Body of pancreas (tissue), 4 donors: ENCODE results near the gene HABP4. TPM values are rescaled to one million over a fixed set of nuclear protein-coding genes. Genes with fewer than 3 reads are reported as not detected.

ENCODE experiments used
- ATAC-seq: fragments of 150-250 bp; one replicate; pipeline ENCODE4 v1.9.1; 2016
- DNase-seq, 4 donors: peaks; one replicate each; pipeline ENCODE4 v3.0.0-alpha.2; 2019
- H3K27ac ChIP-seq, 4 donors: fragments of 200-600 bp; sonication (generic); 1 replicate in 3 of 4; 2 replicates in 1 of 4; pipeline versions ENCODE4 v1.5.1 to v1.6.1; 2016 to 2019; ENCODE audit warnings: mild to moderate bottlenecking in 1 of 4, mixed read lengths in 1 of 4, moderate library complexity in 1 of 4
- H3K27me3 ChIP-seq, 2 donors: fragments of 200-600 bp; sonication (generic); one replicate each; pipeline ENCODE4 v1.6.0; 2016; ENCODE audit warnings: mild to moderate bottlenecking in 1 of 2
- H3K36me3 ChIP-seq, 2 donors: fragments of 200-600 bp; sonication (generic); replicated peaks in 1 of 2; 2 replicates each; pipeline ENCODE4 v1.5.1; 2016; ENCODE audit warnings: low read depth in 2 of 2; ENCODE audit not compliant: insufficient read depth in 1 of 2
- H3K4me1 ChIP-seq: fragments of 200-600 bp; sonication (generic); one replicate; pipeline ENCODE4 v1.6.0; 2016
- H3K4me3 ChIP-seq, 2 donors: fragments of 200-600 bp; sonication (generic); 1 replicate in 1 of 2; 2 replicates in 1 of 2; pipeline ENCODE4 v1.5.1; 2016 to 2019
- H3K9me3 ChIP-seq, 3 donors: fragments of 200-600 bp; sonication (generic); 1 replicate in 2 of 3; 2 replicates in 1 of 3; pipeline ENCODE4 v1.5.1; 2016
- CTCF ChIP-seq, 7 experiments: fragments of 450-650 bp in 4 of 7; fragments of 200-600 bp in 3 of 7; sonication (generic) in 3 of 7; IDR thresholded peaks; one replicate each; pipeline ENCODE4 v1.5.1; 2016 to 2019; ENCODE audit warnings: antibody characterized with exemption in 7 of 7
- POLR2A ChIP-seq, 3 donors: fragments of 450-650 bp; IDR thresholded peaks; one replicate each; pipeline ENCODE4 v1.6.1; 2016; ENCODE audit warnings: antibody characterized with exemption in 3 of 3, mild to moderate bottlenecking in 2 of 3
- WGBS, 2 donors: methylation state at CpG; one replicate each; pipeline ENCODE4 v1.1.5; 2017; 5-methylcytosine and 5-hydroxymethylcytosine counted together
- intact Hi-C: fragments of 100-400 bp; cut with DNase I; formaldehyde crosslinking; loops from one replicate; pipeline ENCODE4 v1.15.1; 2023
- total RNA-seq, 2 donors: library from RNA; depleted of rRNA; stranded (reverse); fragments of >200 nt; gene quantifications; one replicate each; pipeline ENCODE4 v1.1.0, GENCODE V29; 2016

HABP4 gene
- total RNA-seq, 2 donors from 2014 or later = 12.2 to 12.5 TPM

DNA sequence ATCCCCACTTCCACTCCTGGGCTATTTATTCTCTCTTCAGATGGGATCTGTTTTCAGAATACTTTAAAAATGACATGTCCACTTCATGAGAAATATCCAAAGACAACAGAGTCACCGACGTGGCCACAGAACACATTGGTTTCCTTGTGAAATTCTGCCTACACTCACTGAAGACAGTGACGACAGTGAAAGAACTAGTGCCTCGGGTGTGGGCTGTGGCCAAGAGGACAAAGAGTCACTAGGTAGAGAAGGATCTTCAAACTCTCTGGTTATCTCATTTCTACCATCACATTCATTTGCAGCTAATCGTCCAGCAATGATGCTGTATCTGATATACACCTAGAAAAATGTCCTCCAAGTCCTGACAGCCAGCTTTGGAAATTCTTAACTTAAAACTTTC is 59.1 kb downstream of the HABP4 start:
- H3K27ac ChIP-seq = no peak overlapping the region
- WGBS, 2 donors = 91 to 95% methylated on average over 5 of the region's 5 CpGs
- H3K27me3 ChIP-seq = no peaks in the 10 kb centered on the region
- no peak overlapping the region for H3K4me3 ChIP-seq
- no peaks in the 10 kb centered on the region for H3K36me3 ChIP-seq
- H3K4me1 ChIP-seq = no peaks in the 10 kb centered on the region
- TF ChIP-seq CTCF (IDR thresholded peaks at IDR 0.05) = no peak
- no peak for TF ChIP-seq POLR2A (IDR thresholded peaks at IDR 0.05)
- DNase-seq = no peak
- H3K9me3 ChIP-seq = no peaks in the 10 kb centered on the region
- ATAC-seq = no peak
- intact Hi-C loops = no loop called here

GRCh38 chr9:96509848-96510247 is 59.9 kb downstream of the HABP4 start:
- no peak overlapping the region for H3K4me3 ChIP-seq
- no peak overlapping the region for H3K27ac ChIP-seq
- WGBS, 2 donors = 70 to 78% methylated on average over 2 of the region's 2 CpGs
- H3K27me3 ChIP-seq = no peaks in the 10 kb centered on the region
- H3K4me1 ChIP-seq = no peaks in the 10 kb centered on the region
- DNase-seq (no peak), ATAC-seq (no peak)
- TF ChIP-seq POLR2A (IDR thresholded peaks at IDR 0.05) (no peak), CTCF (IDR thresholded peaks at IDR 0.05) (no peak)
- intact Hi-C loops = no loop called here
- H3K36me3 ChIP-seq = no peaks in the 10 kb centered on the region
- no peaks in the 10 kb centered on the region for H3K9me3 ChIP-seq

- DNase-seq (no peak), ATAC-seq (no peak)
- intact Hi-C loops = no loop called here
- H3K36me3 ChIP-seq = no peaks in the 10 kb centered on the region
- no peak for TF ChIP-seq POLR2A (IDR thresholded peaks at IDR 0.05)
- no peaks in the 10 kb centered on the region for H3K4me1 ChIP-seq
- H3K4me3 ChIP-seq = no peak overlapping the region
- no peaks in the 10 kb centered on the region for H3K9me3 ChIP-seq
- 79 to 80% methylated on average over 4 of the region's 4 CpGs for WGBS, 2 donors
- H3K27me3 ChIP-seq = no peaks in the 10 kb centered on the region
- H3K27ac ChIP-seq = no peak overlapping the region
Observed at GRCh38 chr9:96510258-96510657, 60.3 kb downstream of the HABP4 start.

GRCh38 chr9:96512240-96512639 is 62.3 kb downstream of the HABP4 start:
- no peak for DNase-seq
- Histone ChIP-seq H3K27me3 (no peaks in the 10 kb centered on the region), H3K36me3 (no peaks in the 10 kb centered on the region), H3K4me1 (no peaks in the 10 kb centered on the region), H3K4me3 (no peak overlapping the region), H3K27ac (no peak overlapping the region), H3K9me3 (no peaks in the 10 kb centered on the region)
- intact Hi-C loops = no loop called here
- 89 to 94% methylated on average over 3 of the region's 3 CpGs for WGBS, 2 donors
- TF ChIP-seq CTCF (IDR thresholded peaks at IDR 0.05) (no peak), POLR2A (IDR thresholded peaks at IDR 0.05) (no peak)
- no peak for ATAC-seq

- Histone ChIP-seq H3K4me1 (no peaks in the 10 kb centered on the region), H3K4me3 (no peak overlapping the region), H3K9me3 (no peaks in the 10 kb centered on the region), H3K27me3 (no peaks in the 10 kb centered on the region), H3K36me3 (no peaks in the 10 kb centered on the region), H3K27ac (no peak overlapping the region)
- DNase-seq = no peak
- ATAC-seq = no peak
- intact Hi-C loops = no loop called here
- 85 to 91% methylated on average over 5 of the region's 5 CpGs for WGBS, 2 donors
- TF ChIP-seq POLR2A (IDR thresholded peaks at IDR 0.05) (no peak), CTCF (IDR thresholded peaks at IDR 0.05) (no peak)
Observed at GRCh38 chr9:96513622-96514021, 63.7 kb downstream of the HABP4 start.
